C1 segment of cervical spinal cord (tissue), 14 donors: ENCODE measurements around the gene RPL6.

ENCODE experiments used
- DNase-seq, 14 donors: peaks; one replicate each; lab custom pipeline; 2025; lab: John Stamatoyannopoulos, UW

Gene RPL6

DNA sequence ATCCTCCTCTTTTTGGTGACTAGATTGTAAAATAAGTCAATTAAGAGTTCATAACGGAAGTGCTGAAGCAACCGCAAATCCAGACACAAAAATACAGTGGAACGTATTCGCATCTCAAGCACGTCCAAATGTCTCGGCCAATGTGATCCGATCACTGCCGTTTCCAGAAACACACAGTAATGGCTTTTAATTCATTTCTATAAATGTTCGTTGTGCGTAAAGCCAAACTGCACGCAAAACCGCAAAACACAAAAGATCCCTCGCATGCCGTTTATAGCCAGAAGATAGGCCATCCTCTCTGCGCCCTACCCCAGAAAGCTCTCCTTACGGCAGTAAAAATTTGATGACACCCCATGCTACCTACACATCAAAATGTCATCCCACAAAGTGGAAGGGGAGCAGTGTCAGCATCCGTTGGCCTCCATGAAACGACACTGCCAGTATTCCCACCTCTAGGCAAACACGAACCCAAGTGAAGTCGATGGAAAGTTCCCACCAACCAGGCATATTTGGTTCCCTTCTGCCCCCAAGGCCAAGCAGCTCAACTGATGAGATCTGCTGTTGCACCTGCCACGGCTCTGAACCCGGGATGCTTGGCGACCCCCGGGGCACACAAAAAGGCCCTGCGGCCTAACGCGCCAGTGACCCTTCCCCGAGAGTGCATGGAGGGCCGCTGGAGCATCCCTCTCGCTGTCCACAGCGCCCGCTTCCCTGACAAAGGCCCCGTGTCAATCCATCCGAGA lies 28.6 kb downstream of the RPL6 start:
- peak in 5 of 14 donors; percentile 9 to 54 (median 39) for DNase-seq

DNA sequence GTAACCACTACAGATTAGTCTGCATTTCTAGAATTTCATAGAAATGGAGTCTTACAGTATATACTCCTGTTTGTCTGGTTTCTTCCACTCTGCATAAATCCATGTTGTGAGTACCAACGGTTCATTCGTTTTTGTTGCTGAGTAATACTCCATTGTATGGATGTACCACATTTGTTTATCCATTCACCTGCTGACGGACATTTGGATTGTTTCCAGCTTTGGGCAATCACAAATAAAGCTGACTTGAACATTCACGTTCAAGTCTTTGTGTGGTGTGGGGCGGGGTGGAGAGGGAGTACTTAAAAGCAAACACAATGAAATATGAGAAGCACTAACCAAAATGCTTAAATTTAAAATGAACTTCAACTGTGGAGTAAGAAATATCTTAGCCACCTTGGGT lies 34.3 kb downstream of the RPL6 start:
- no peak for DNase-seq

DNA sequence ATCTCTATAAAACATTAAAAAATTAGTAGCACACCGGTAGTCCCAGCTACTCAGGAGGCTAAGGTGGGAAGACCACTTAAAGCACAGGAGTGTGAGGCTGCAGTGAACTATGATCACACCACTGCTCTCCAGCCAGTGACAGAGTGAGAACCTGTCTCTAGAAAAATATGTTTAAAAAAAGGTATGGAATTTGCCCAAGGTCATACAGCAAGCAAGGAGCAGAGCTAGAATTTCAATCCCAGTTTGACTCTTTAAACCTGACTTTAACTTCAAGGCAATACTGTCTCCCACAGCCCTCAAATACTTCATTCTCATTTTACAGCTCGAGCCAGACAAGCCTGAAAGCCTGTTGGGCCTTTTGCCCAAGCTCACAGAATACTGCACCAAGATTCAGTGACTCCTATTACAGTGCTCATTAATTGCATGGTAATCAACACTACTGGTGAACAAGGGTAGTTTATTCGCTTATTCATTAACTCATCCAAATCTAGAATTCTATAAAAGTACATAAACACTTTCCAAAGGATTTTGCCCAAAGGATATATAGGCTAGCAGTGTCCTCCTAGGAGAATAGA lies 35.2 kb downstream of the RPL6 start:
- DNase-seq = no peak

DNA sequence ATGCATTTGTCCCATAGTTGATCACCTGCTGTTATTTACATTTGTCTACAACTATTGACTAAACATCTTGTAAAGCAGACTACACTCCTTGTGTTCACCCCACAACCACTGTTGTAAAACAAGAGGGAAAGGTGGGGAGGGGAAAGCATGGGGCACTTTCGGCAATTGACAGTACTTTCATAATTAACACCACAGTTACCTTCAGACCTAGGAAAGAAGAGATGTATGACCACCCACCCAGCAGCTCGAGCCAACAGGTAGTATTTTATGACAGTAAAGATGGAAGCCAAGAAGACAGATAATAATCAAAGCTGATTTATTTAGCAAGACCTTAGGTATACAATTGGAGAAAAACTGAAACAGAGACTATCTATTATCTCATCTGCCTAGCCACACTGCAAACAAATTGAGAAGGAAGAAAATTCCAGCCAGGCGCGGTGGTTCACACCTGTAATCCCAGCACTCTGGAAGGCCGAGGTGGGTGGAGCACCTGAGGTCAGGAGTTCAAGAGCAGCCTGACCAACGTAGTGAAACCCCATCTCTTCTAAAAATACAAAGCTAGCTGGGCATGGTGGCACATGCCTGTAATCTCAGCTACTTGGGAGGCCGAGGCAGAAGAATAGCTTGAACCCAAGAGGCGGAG lies 38.4 kb downstream of the RPL6 start:
- no peak for DNase-seq

DNA sequence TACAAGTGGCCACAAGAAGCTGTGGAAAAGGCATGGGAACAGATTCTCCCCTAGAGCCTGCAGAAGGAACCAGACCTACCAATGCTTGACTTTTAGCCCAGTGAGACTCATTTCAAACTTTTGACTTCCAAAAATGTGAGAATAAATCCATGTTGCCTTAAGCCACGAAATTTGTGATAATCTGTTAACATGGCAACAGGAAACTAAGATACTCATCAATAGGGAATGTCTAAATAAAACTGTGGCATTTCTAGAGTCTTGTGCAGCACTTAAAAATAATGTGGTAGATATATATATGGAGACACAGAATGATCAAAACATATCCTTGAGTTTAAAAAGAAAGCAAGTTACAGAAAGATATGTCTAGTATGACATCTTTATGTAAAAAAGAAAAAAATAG lies 39.2 kb downstream of the RPL6 start:
- no peak for DNase-seq

DNA sequence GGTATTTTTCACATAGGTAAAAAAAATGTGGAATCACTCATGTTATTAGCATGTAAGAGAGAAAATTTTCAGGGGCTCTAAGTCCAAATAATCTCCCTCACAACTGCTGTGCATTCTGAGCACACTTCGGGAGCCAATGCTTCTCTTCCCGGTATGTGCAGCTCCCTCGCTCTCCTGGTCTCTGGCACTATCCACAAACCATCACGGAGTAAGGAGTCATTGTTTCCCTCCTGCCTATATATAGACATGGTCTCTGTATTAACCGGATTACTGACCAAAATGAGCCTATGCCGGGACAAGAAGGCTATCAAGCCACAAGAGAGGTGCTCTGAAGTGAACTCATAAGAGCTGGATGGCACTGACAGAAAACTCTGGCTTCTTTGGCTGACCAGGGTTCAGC lies 40.5 kb downstream of the RPL6 start:
- peak in 1 of 14 donors; percentile 65 for DNase-seq

DNA sequence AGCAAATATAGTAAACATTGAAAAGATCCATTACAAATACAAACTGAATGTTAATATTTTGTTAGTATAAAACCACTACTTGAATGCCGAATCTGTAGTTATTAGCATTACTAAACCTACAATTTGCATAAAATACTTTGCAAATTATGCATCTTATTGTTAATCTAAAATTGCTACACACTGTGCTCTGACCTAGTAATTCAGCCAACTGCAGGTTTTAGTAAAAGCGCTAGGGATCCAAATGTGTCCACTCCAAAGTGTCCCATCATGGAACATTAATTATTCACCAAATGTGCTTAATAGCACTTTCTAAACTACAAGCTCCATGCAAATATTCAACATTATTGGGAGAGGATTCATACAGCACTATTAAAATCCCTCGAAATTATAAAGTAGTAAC lies 41.4 kb downstream of the RPL6 start:
- peak in 1 of 14 donors; percentile 52 for DNase-seq

DNA sequence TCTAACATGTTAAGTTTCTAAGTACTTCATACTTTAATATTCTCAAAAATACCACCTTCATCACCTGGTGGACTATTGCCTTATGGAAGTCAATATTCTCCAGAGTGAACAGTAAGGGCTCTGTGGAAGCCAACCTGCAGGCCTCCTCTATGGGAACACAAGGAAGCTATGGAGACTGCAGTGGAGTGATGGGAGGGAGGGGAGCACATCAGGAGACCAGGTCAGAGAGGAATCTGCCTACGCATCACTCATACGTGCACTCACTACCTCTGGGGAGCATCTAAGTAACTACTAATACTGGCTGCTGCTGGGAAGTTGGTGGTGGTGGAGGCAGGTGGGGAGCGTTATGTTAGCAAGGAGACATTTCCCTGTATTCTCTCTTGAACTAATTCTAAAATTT lies 47.1 kb downstream of the RPL6 start:
- DNase-seq = no peak

DNA sequence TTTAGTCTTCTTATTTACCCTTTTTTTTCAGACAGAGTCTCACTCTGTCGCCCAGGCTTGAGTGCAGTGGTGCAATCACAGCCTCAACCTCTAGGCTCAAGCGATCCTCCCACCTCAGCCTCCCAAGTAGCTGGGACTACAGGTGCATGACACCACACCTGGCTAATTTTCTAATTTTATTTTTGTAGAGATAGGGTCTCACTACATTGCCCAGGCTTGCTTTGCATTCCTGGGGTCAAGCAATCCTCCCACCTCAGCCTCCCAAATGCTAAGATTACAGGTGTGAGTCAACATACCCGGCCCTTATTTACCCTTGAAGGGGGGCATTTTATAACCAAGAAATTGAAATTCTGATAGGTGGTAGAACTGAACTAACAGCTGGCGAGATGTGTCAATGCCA lies 48.1 kb downstream of the RPL6 start:
- DNase-seq = no peak

DNA sequence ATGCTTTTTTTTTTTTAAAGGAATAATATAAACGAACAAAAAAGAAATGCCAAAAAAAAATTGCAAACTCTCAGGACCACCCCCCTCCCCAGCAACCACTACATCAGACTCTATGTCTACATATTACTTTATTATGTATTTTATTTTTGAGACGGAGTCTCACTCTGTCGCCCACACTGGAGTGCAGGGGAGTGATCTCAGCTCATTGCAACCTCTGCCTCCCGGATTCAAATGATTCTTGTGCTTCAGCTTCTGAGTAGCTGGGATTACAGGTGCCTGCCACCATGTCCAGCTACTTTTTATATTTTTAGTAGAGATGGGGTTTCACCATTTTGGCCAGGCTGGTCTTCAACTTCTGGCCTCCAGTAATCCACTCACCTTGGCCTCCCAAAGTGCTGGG lies 50.1 kb downstream of the RPL6 start:
- DNase-seq = no peak

DNA sequence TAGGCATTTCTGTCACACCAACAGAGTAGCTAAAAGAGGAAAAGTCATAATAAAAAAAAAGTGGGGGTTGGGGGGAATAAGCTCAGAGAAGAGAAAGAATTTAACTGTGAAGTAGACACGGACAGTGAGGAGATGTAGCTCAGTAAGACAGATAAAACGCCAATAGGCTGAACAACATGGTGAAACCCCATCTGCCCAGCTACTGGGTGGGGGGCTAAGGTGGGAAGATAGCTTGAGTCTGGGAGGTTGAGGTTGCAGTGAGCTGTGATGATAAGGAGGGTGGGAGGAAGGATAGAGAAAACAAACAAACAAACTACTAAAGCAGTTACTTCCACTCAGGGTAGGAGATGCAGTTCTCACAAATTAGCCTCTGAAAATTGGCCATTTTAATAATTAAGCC lies 52.2 kb downstream of the RPL6 start:
- DNase-seq = no peak
